Measurements from ENCODE around the gene ZNF679.
A peak's percentile ranks its signal among the peaks of the same experiment; 100 is the strongest.

The ZNF679 gene

GRCh38 chr7:64307254-64308015 lies 79.2 kb downstream of the ZNF679 start:
- Histone ChIP-seq H3K27me3 (ENCODE audit: insufficient read depth, low read depth, severe bottlenecking) (no peaks in the 10 kb centered on the region), H3K4me3 (ENCODE audit: low read depth, low read length) (peak overlapping the region; percentile 67), H3K36me3 (no peaks in the 10 kb centered on the region), H3K9me3 (ENCODE audit: severe bottlenecking) (peaks cover 2% of the 10 kb centered on the region), H3K27ac (peak overlapping the region; percentile 72)
- DNase-seq = peak; percentile 95
- no peak for TF ChIP-seq CTCF (IDR thresholded peaks at IDR 0.05; ENCODE audit: low read depth, low read length)

- no peak overlapping the region for H3K27ac ChIP-seq
- no peak for DNase-seq
- no peak for TF ChIP-seq CTCF (IDR thresholded peaks at IDR 0.05; ENCODE audit: low read depth, low read length)
Measured at GRCh38 chr7:64308016-64308270, 79.7 kb downstream of the ZNF679 start.

GRCh38 chr7:64310426-64310825 lies 82.2 kb downstream of the ZNF679 start:
- Histone ChIP-seq H3K4me3 (ENCODE audit: low read depth, low read length) (no peak overlapping the region), H3K27me3 (ENCODE audit: insufficient read depth, low read depth, severe bottlenecking) (no peaks in the 10 kb centered on the region)

More at GRCh38 chr7:64308016-64308270, 79.7 kb downstream of the ZNF679 start:
- Histone ChIP-seq H3K9me3 (ENCODE audit: severe bottlenecking) (peaks cover 2% of the 10 kb centered on the region), H3K4me3 (ENCODE audit: low read depth, low read length) (peak overlapping the region; percentile 67), H3K27me3 (ENCODE audit: insufficient read depth, low read depth, severe bottlenecking) (no peaks in the 10 kb centered on the region), H3K36me3 (no peaks in the 10 kb centered on the region)

GRCh38 chr7:64312826-64313225 lies 84.6 kb downstream of the ZNF679 start:
- Histone ChIP-seq H3K27me3 (ENCODE audit: insufficient read depth, low read depth, severe bottlenecking) (no peaks in the 10 kb centered on the region), H3K36me3 (peaks cover 10% of the 10 kb centered on the region), H3K9me3 (ENCODE audit: severe bottlenecking) (no peaks in the 10 kb centered on the region), H3K4me3 (ENCODE audit: low read depth, low read length) (no peak overlapping the region), H3K27ac (no peak overlapping the region; the same call in 1 of the 2 replicates)
- DNase-seq = no peak
- no peak for TF ChIP-seq CTCF (IDR thresholded peaks at IDR 0.05; ENCODE audit: low read depth, low read length)

More at GRCh38 chr7:64310426-64310825, 82.2 kb downstream of the ZNF679 start:
- Histone ChIP-seq H3K27ac (no peak overlapping the region), H3K36me3 (peaks cover 6% of the 10 kb centered on the region), H3K9me3 (ENCODE audit: severe bottlenecking) (peaks cover 2% of the 10 kb centered on the region)
- no peak for DNase-seq
- TF ChIP-seq CTCF (IDR thresholded peaks at IDR 0.05; ENCODE audit: low read depth, low read length) = no peak

- Histone ChIP-seq H3K27ac (peak within 1 kb of the TSS; percentile 90), H3K9me3 (ENCODE audit: severe bottlenecking) (no peaks in the 10 kb centered on the region), H3K27me3 (ENCODE audit: insufficient read depth, low read depth, severe bottlenecking) (no peaks in the 10 kb centered on the region), H3K36me3 (peaks cover 10% of the 10 kb centered on the region), H3K4me3 (ENCODE audit: low read depth, low read length) (peak within 1 kb of the TSS; percentile 99)
- no peak for TF ChIP-seq CTCF (IDR thresholded peaks at IDR 0.05; ENCODE audit: low read depth, low read length)
- DNase-seq = peak; percentile 93
Measured at GRCh38 chr7:64313740-64314491, 85.6 kb downstream of the ZNF679 start, which contains the start of gene ZNF736. Gene ZNF736 (plus strand): TSS chr7:64313961. CDS start chr7:64314151, 190 bp downstream.

Data from WERI-Rb-1 (cell line).